Stimulated activated CD8-positive, alpha-beta memory T cell treated with anti-CD3 and anti-CD28 coated beads, Interleukin-2, amount 100 ng/mL, for 48 hours (primary cell): ENCODE results near the gene TLR10.
"Not testable (repeated sequence)": the region's sequence is repeated elsewhere in the genome, so short reads cannot be mapped to it uniquely, and the experiment has no call there.

Experiments used
- DNase-seq, 2 donors: peaks; one replicate each; pipeline ENCODE4 v3.0.0-alpha.2; 2020; ENCODE audit warnings: low read depth in 2 of 2

Gene TLR10

GRCh38 chr4:38802561-38803355, 20.0 kb upstream of the TLR10 start:
- no peak for DNase-seq

GRCh38 chr4:38800961-38801450, 18.2 kb upstream of the TLR10 start:
- DNase-seq, result no peak

GRCh38 chr4:38800366-38800765, 17.6 kb upstream of the TLR10 start:
- no peak for DNase-seq

GRCh38 chr4:38795087-38795486, 12.3 kb upstream of the TLR10 start:
- no peak for DNase-seq

- no peak for DNase-seq
These were observed 11.3 kb upstream of the TLR10 start for GRCh38 chr4:38794051-38794450.

- no peak for DNase-seq
These were observed 8.2 kb upstream of the TLR10 start for GRCh38 chr4:38791010-38791409.

GRCh38 chr4:38788317-38788716, 5.5 kb upstream of the TLR10 start:
- DNase-seq, result no peak

- no peak for DNase-seq
These were observed 4.9 kb upstream of the TLR10 start for GRCh38 chr4:38787693-38788092.

- no peak for DNase-seq
These were observed 3.2 kb upstream of the TLR10 start for GRCh38 chr4:38785901-38786402.

GRCh38 chr4:38785041-38785790, 2.4 kb upstream of the TLR10 start:
- no peak for DNase-seq

GRCh38 chr4:38784141-38784540, 1.4 kb upstream of the TLR10 start:
- no peak for DNase-seq

GRCh38 chr4:38783109-38783460, 295 bp upstream of the TLR10 start:
- no peak for DNase-seq

GRCh38 chr4:38781854-38782261, 932 bp downstream of the TLR10 start:
- no peak for DNase-seq

GRCh38 chr4:38780833-38781484, 1.8 kb downstream of the TLR10 start:
- no peak for DNase-seq

- DNase-seq, result no peak
These were observed 3.0 kb downstream of the TLR10 start for GRCh38 chr4:38779790-38780189.

GRCh38 chr4:38777925-38778324, 4.9 kb downstream of the TLR10 start:
- not testable (repeated sequence) for DNase-seq

- DNase-seq, result no peak
These were observed 7.5 kb downstream of the TLR10 start for GRCh38 chr4:38775326-38775725.

GRCh38 chr4:38774181-38774955, 8.4 kb downstream of the TLR10 start:
- DNase-seq, result no peak

- DNase-seq, result not testable (repeated sequence)
These were observed 12.5 kb downstream of the TLR10 start for GRCh38 chr4:38770281-38770680.

- DNase-seq, result no peak
These were observed 12.9 kb downstream of the TLR10 start for GRCh38 chr4:38769857-38770256.

- DNase-seq, result no peak
These were observed 13.3 kb downstream of the TLR10 start for GRCh38 chr4:38769441-38769840.

- no peak for DNase-seq
These were observed 13.8 kb downstream of the TLR10 start for GRCh38 chr4:38768968-38769394.
